ENCODE results near the gene RIC1. TPM values are rescaled to one million over a fixed set of nuclear protein-coding genes. Genes with fewer than 3 reads are reported as not detected.
A peak's percentile ranks its signal among the peaks of the same experiment; 100 is the strongest.
"Not testable (repeated sequence)": the region's sequence is repeated elsewhere in the genome, so short reads cannot be mapped to it uniquely, and the experiment has no call there.

The RIC1 gene
- total RNA-seq, 1 donor from 2014 or later = 46.2 TPM

GRCh38 chr9:5721279-5722087 lies 92.6 kb downstream of the RIC1 start:
- no peak for DNase-seq (ENCODE audit: low read depth)

DNA sequence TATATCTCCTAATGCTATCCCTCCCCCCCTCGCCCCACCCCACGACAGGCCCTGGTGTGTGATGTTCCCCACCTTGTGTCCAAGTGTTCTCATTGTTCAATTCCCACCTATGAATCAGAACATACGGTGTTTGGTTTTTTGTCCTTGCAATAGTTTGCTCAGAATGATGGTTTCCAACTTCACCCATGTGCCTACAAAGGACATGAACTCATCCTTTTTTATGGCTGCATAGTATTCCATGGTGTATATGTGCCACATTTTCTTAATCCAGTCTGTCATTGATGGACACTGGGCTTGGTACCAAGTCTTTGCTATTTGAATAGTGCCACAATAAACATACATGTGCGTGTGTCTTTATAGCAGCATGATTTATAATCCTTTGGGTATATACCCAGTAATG lies 93.8 kb downstream of the RIC1 start:
- not testable (repeated sequence) for DNase-seq (ENCODE audit: low read depth)

DNA sequence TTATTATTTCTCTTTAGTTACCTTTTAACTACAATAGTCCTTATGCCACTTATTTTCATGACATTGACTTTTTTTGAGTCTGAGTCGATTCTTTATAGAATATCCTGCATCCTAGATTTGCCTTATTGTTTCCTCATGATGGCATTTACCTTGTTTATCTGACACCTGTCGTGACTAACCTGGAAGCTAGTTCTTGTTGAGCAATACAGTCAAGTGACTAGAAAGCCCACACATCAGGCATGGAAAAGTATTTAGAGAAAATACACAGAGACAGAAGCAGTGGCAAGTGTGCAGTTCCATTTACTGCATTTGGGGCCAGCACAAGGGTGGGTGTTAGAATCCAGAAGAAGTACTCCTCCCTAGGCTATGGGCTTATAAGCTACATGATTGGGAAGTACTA lies 106.2 kb downstream of the RIC1 start:
- DNase-seq (ENCODE audit: low read depth) = peak; percentile 28

- no peak for DNase-seq (ENCODE audit: low read depth)
These were observed 107.8 kb downstream of the RIC1 start for GRCh38 chr9:5736563-5737346.

DNA sequence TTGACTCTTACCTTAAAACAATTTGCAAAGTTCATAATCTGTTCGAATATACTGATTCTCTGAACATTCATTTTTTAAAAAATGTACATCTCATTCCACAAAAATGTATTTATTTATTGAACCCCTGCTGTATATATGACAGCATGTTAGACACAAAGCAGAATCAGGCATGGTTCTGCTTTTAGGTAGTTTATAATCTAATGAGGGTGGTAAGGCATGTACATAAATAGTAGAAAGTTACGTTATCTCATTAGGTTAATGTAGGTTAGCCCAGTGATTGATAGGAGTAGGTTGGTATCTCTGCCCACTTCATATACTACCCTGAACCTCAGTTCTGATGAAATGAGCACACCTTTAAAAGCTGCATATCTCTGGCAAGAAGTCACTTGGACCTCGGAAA lies 114.2 kb downstream of the RIC1 start:
- DNase-seq (ENCODE audit: low read depth) = no peak

- DNase-seq (ENCODE audit: low read depth) = no peak
These were observed 119.5 kb downstream of the RIC1 start for GRCh38 chr9:5748438-5748837.

DNA sequence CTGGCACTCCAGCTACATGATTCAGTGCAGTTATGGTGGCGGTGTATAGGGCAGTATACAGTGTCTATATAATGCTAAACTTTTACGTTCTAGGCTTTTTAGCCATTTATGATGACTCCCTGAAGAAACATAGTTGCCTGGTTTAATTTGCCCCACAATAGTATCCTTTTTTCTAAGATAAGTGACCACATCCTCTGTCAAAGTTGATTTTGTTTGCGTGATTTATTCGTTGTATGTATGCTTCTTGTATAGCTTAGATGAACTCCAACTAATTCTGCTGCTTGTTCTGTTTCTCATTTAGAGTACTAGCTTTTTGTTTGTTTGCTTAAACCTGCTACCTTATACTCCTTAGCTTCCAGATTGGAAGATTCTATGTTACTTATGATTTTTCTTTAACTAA lies 120.4 kb downstream of the RIC1 start:
- DNase-seq (ENCODE audit: low read depth) = no peak

GRCh38 chr9:5750569-5750968 lies 121.7 kb downstream of the RIC1 start:
- no peak for DNase-seq (ENCODE audit: low read depth)

GRCh38 chr9:5756633-5757032 lies 127.7 kb downstream of the RIC1 start:
- DNase-seq (ENCODE audit: low read depth) = no peak

DNA sequence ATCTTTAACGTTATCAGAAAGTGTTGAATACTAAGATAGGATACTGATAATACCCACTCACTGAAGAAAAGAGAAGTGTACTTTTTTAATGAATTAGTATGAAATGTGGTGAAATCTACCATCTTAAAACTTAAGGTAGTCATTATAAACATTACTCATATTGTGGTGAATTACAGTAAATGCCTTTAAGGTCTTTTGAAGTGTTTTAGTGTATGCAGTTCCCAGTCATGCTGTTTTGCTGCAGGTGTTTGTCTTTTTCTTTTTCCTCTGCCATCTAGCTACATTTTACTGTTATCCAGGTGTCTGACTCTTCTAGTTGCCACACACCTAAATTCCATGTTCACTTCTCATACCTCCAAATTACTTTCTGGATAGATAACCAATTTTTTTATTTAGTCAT lies 131.4 kb downstream of the RIC1 start:
- DNase-seq (ENCODE audit: low read depth) = no peak

- DNase-seq (ENCODE audit: low read depth) = no peak
These were observed 133.5 kb downstream of the RIC1 start for GRCh38 chr9:5762421-5762820.

DNA sequence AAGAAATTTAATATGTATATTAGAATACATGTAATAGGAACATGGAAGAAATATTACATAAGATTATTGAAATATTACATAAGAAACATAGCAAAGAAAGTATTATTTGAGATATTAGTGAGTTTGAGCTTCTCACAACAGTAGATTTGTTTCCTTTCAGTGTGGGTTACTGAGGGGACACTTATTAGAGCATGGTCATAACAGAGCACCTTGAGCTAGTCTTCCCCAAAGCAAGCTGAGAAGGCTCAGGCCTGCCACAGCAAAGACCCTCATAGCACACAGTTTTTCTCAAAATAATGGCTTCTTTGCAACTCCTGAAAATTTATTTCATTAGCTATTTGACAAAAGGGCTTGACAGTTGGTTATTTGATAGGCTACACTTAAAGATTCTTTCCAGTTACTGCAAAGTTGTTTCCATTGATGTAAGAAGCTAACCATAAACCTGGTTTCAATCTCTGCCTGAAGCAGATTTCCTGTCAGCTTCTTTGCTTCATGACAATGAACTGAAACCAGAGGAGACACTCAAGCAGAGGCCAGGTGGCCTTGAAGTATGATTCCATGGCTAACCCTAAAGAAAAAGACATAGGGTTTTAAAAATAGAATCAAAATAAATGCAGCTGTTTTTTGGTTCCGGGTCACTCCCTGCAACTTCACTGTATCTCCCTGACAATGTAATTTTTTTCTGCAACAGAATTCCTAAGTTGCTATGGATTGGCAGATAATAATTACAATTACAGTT lies 135.4 kb downstream of the RIC1 start:
- no peak for DNase-seq (ENCODE audit: low read depth)

- DNase-seq (ENCODE audit: low read depth) = no peak
These were observed 139.3 kb downstream of the RIC1 start for GRCh38 chr9:5767968-5768932.

- peak; percentile 28 for DNase-seq (ENCODE audit: low read depth)
These were observed 144.6 kb downstream of the RIC1 start for GRCh38 chr9:5773324-5773999.

DNA sequence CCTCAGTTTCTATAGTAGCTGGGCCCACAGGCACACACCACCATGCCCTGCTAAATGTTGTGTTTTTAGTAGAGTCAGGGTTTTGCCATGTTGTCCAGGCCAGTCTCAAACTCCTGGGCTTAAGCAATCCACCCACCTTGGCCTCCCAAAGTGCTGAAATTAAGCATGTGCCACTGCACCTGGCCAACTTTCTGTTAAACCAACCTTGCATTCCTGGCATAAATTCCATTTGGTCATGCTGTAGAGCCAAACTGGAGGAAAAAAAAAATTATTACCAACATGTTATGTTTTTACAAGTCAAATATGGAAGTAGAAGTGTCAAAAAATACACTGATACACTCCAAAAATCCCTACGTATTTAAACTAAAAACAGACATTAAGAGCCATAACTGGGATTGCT lies 149.9 kb downstream of the RIC1 start:
- DNase-seq (ENCODE audit: low read depth) = no peak

- not testable (repeated sequence) for DNase-seq (ENCODE audit: low read depth)
These were observed 150.9 kb downstream of the RIC1 start for GRCh38 chr9:5779705-5780218.

- DNase-seq (ENCODE audit: low read depth) = not testable (repeated sequence)
These were observed 154.5 kb downstream of the RIC1 start for GRCh38 chr9:5783420-5783819.

- no peak for DNase-seq (ENCODE audit: low read depth)
These were observed 155.1 kb downstream of the RIC1 start for GRCh38 chr9:5783982-5784381.

GRCh38 chr9:5784526-5785315 lies 155.8 kb downstream of the RIC1 start:
- no peak for DNase-seq (ENCODE audit: low read depth)

Data from renal cortical epithelial cell (primary cell).